8988T (cell line): Measurements from ENCODE around the gene C9orf153.
A peak's percentile ranks its signal among the peaks of the same experiment; 100 is the strongest.
"Not testable (repeated sequence)": the region's sequence is repeated elsewhere in the genome, so short reads cannot be mapped to it uniquely, and the experiment has no call there.

Source experiments
- DNase-seq: peaks from one replicate; pipeline ENCODE4 v3.0.0; 2011

Gene C9orf153

GRCh38 chr9:86259557-86259956 lies at the start of gene C9orf153:
Gene C9orf153 (minus strand): TSS chr9:86259657. CDS start chr9:86229603, 30,054 bp downstream.
- DNase-seq, result no peak

GRCh38 chr9:86308687-86309086 lies 49.2 kb upstream of the C9orf153 start:
- no peak for DNase-seq

GRCh38 chr9:86304236-86304730 lies 44.8 kb upstream of the C9orf153 start:
- DNase-seq, result no peak

- DNase-seq, result no peak
Observed at GRCh38 chr9:86303316-86303975, 44.0 kb upstream of the C9orf153 start.

- DNase-seq, result no peak
Observed at GRCh38 chr9:86301686-86302085, 42.2 kb upstream of the C9orf153 start.

- DNase-seq, result no peak
Observed at GRCh38 chr9:86300701-86301100, 41.2 kb upstream of the C9orf153 start.

GRCh38 chr9:86298873-86299272 lies 39.4 kb upstream of the C9orf153 start:
- DNase-seq, result no peak

- not testable (repeated sequence) for DNase-seq
Observed at GRCh38 chr9:86290341-86290740, 30.9 kb upstream of the C9orf153 start.

GRCh38 chr9:86288499-86289198 lies 29.2 kb upstream of the C9orf153 start:
- DNase-seq, result no peak

- no peak for DNase-seq
Observed at GRCh38 chr9:86287013-86287412, 27.6 kb upstream of the C9orf153 start.

- DNase-seq, result no peak
Observed at GRCh38 chr9:86286278-86286677, 26.8 kb upstream of the C9orf153 start.

- no peak for DNase-seq
Observed at GRCh38 chr9:86285261-86285660, 25.8 kb upstream of the C9orf153 start.

- DNase-seq, result no peak
Observed at GRCh38 chr9:86282979-86283535, 23.6 kb upstream of the C9orf153 start.

GRCh38 chr9:86282077-86282978 lies 22.9 kb upstream of the C9orf153 start, which contains the start of gene ISCA1:
Gene ISCA1 (minus strand): TSS chr9:86282538. CDS start chr9:86282458, 80 bp downstream.
- DNase-seq, result peak; percentile 61

- peak; percentile 30 for DNase-seq
Observed at GRCh38 chr9:86281593-86282076, 22.2 kb upstream of the C9orf153 start.

- DNase-seq, result no peak
Observed at GRCh38 chr9:86280580-86280979, 21.1 kb upstream of the C9orf153 start.

- no peak for DNase-seq
Observed at GRCh38 chr9:86279839-86280238, 20.4 kb upstream of the C9orf153 start.

- DNase-seq, result no peak
Observed at GRCh38 chr9:86277072-86277471, 17.6 kb upstream of the C9orf153 start.

GRCh38 chr9:86275962-86276361 lies 16.5 kb upstream of the C9orf153 start:
- no peak for DNase-seq

- no peak for DNase-seq
Observed at GRCh38 chr9:86274821-86275643, 15.6 kb upstream of the C9orf153 start.

- DNase-seq, result no peak
Observed at GRCh38 chr9:86272221-86272620, 12.8 kb upstream of the C9orf153 start.

GRCh38 chr9:86263876-86264275 lies 4.4 kb upstream of the C9orf153 start:
- DNase-seq, result no peak
